AG08395 (cell line): Measurements from ENCODE around the gene USP24.
"Not testable (repeated sequence)": the region's sequence is repeated elsewhere in the genome, so short reads cannot be mapped to it uniquely, and the experiment has no call there.

Source experiments
- DNase-seq: peaks from one replicate; pipeline ENCODE4 v3.0.0; 2012; ENCODE audit warnings: mixed read lengths, low spot score

USP24 gene

DNA sequence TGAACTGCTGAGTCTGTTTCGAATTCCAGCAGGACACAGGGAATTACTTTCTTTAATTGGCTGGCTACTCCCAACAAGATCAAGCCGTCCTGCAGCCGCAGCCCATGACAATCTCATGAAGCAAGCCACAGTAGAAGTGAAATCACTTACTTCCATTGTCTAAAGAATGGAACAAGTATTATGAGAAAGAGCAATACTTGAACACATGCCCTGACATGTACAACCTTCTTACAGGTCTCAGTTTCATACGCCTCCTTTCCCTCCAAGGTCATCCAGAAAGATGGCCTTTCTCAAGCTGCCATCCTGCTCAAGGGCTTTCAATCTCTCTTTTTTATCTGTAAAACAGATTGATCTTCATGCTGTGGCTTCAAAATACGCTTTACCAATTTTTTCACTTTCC lies 90.7 kb downstream of the USP24 start:
- DNase-seq: no peak

DNA sequence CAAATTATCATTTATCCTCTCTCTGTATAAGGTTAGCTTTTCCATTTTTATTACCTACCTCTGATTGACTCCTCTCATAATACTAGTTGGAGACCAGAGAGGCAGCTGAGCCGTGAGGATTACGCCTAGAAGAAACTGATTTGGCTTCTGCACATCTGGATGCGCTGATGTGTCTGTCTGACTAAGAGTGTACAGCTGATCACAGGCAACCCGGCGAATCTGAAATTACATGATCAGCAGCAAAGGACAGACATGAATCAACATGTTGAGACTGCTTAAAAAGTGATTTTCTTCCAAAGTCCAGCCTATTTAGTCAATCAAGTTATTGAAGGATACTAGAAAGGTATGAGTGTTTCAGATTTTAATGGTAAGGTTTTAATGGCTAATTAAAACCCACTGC lies 94.6 kb downstream of the USP24 start:
- DNase-seq: no peak

DNA sequence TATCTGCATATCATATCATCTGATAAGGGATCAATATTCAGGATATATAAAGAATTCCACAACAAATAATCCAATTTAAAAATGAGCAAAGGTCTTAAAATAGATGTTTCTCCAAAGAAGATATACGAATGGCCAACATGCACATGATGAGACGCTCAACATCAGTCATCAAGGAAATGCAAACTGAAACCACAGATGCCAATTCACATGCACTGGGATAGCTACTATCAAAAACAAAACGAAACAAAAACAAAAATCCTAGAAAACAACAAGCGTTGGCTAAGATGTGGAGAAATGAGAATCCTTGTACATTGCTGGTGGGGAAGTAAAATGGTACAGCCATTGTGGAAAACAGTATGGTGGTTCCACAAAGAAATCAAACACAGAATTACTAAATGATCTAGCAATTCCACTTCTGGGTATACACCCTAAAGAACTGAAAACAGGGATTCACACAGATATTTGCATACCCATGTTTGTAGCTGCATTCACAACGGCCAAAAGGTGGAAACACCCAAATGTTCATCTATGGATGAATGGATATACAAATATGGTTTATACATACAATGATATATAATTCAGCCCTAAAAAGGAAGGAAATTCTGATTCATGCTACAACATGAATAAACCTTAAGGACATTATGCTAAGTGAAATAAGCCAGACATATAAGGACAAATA lies 96.4 kb downstream of the USP24 start:
- DNase-seq: no peak

DNA sequence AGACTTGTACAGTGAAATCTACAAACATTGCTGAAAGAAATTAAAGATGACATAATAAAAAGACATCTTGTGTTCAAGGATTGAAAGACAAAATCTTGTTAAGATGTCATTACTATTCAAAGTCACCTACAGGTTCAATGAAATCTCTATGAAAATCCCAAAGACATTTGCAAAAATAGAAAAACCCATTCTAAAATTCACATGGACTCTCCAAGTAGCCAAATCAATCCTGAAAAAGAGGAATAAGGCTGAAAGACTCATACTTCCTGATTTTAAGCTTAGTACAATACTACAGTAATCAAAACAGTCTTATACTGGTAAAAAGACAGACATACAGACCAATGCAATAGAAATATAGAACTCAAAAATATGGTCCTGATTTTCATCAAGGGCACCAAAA lies 97.2 kb downstream of the USP24 start:
- no peak for DNase-seq

DNA sequence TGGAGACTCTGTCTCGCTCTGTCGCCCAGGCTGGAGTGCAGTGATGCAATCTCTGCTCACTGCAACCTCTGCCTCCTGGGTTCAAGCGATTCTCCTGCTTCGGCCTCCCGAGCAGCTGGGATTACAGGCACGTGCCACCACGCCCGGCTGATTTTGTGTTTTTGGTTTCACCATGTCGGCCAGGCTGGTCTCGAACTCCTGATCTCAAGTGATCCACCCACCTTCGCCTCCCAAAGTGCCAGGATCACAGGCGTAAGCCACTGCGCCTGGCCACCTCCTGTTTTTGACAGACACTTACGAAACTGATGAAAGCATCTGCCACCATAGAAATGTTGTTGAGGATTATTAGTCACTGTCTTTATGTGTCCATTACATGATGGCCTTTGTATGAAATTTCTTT lies 106.2 kb downstream of the USP24 start:
- DNase-seq: not testable (repeated sequence)

DNA sequence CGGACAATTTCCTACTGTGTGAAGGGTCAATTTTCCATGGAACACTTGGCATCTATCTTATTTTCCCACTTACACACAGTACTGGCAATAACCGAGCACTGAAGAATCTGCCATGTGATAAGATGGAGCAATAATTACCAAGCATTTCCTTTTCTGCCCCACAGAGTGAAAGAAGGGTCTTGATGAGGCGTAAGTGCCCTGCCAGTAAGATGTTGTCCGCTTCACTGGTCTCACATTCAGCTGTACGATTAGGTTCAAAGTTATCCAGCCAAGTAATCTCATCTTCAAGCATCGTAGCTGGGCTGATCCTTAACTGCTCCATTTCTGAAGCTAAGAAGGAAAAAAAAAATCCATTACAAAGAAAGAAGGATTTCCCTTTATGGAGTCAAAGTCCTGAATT lies 108.1 kb downstream of the USP24 start:
- no peak for DNase-seq

DNA sequence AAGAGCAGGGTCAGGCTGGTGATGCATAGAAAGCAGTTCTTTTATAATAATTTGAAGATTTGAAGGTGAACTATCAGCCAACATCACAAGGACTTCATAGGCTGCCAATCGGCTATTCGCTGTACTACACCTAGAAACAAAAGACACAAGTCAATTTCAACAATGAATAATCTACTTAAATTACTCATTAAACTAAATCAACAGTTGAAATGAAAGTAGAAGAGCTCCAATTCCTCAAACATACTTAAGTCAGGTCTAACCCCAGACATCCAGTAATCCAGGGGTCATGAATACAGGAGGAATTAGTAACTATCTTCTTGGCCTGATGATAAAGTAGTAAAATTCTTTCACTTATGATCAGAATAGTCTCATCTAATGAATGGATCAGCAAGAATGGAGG lies 111.3 kb downstream of the USP24 start:
- DNase-seq: no peak

DNA sequence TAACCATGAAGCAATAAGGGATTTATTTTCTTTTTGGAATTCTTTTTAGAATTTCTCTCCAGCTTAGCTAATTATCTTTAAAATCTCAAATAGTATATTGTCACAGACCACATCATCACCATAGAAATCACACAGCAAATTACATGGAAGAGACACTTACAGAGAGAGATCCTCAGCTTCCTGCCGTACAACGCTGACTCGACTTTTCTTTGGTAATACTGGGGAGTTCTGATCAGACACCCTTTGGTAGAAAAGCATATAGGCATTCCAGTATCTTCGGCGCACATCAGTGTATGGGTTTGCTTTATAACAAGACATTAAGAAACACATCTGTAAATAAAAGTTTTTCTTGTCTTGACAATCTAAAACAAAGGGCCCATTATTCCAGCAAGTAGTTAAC lies 120.1 kb downstream of the USP24 start:
- DNase-seq: no peak

DNA sequence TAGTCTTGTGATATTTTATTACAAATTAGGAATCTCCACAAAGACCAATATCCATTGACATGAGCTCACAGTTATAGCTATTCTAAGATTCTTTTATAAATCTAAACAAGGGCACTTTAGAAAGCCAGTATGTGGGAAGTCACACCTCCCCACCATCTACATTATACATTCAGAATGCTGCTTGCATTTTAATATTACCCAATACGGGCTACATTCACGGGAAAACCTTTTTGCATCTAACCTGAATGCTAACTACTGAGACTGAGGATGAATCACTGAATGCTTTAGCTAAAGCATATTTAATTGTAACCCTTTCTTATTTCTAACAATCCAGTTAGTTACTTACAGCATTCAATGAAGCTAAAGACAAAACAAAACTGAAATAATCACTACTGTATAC lies 122.7 kb downstream of the USP24 start:
- no peak for DNase-seq

DNA sequence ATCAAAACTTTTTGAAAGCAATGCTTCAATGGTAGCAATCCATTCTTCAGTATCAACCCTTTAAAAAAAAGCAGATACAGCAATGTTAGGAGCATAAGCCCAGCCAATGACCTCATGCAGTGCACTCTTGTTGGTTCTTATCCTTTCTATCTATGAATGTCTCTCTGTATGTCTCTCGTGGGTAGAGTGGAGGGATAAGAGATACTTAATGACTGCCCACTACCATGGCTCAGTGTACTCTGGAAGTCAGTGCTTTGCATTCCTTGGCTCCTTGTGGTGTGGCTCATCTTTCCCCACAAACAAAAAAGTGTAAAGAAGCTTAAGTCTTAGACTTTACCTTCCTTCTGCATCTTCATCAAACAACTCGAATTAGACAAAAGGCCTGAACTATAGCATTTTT lies 125.5 kb downstream of the USP24 start:
- DNase-seq: no peak

DNA sequence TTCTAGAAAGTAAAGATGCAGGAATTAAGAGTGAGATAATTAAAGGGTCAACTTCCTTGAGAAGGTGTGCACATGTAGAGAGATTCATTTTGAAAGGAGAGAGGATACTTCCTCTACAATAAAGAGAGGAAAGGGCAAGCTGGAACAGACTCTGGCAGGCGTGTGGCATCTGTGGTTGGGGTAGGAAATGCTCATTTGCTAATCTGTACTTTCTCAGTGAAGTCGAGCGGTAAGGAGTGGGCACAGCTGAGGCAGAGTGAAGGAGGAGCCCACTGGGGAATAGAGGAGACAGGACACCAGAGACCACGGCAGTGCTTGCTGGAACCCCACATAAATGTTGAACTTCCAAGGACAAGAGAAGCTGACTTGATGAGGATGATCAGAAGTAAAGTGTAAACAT lies 126.8 kb downstream of the USP24 start:
- DNase-seq: no peak

DNA sequence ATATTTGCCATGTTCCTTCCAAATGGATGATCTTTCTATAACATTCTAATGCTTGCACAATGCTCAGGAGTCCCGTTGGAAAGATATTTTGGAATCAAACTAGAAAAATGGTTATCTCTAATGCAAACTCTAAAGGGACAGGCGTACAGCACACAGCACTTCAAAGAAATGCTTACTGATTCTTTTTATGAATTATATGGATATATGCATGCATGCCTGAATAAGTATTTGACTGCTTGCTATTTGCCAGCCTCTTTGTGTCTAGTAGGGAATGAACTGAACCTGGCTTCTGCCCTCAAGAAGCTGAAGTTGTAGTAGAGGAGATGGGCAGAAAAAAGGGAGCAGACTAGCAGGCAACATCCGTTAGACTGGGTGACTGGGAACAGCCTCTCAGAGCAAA lies 127.7 kb downstream of the USP24 start:
- no peak for DNase-seq

DNA sequence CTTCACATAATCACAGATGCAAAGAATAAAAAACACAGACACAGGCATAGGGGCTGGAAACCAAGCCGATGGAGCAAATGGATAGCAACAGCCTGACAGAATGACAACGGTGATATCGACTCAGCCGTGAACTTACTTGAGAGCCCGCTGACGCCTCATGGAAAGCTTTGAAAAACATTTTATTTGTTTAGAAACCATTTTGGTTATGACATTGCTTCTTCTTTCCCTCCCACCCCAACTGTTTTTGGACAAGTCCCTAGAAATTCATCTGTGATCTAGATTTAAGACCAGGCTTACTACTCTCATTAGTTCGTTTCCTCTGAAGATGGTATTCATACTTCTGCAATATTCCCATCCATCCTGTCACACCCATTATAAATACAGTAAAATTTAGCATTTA lies 130.9 kb downstream of the USP24 start:
- no peak for DNase-seq

DNA sequence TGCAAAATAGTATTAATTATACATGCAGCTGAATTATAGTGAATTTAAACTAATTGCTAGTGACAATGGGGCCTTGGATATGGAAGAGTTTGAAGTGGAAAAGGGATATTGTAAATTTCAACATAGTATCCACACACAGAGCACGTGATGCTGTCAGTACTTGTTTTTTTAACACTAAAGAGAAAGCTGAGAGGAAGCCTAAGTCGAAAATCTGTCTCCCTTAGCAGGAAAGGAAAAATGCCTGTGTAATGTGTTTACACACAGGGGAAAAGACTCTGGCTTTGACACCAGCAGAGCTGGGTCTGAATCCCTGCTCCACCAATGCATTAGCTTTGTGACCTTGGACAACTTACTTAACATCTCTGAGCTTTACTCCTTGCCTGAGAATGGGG lies 133.3 kb downstream of the USP24 start:
- no peak for DNase-seq

DNA sequence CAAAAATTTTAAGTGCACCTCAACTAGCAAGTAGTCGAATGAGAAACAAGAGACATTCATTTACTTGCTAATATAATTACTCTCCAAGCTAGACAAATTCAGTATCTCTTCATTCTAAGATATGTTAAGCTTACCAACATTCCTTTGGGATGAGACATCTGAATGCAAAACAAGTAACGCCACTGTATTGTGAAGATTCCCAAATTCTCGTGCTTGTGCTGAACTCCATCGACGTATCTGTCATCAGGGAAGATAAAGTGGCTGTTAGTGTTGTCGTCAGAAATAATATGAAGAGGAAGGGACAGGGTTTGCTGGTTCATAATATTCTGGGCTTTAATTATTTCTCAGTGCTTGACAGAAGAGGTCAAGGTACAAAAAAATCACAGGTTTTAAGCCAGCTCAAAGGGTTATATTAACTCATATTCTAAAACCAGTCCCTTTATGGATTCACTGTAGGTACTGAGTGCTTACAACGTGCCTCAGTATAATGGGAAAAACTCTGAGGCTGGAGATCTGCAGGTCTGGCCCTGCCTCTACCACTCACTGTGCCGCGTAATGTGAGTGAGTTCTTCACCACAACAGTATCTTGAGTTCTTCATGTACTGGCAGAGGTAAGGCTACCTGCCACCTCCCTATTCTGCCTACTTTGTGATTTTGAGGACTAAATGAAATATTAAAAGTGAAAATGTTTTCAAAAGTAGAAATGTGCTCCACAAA lies 133.8 kb downstream of the USP24 start:
- peak; percentile 58 for DNase-seq

DNA sequence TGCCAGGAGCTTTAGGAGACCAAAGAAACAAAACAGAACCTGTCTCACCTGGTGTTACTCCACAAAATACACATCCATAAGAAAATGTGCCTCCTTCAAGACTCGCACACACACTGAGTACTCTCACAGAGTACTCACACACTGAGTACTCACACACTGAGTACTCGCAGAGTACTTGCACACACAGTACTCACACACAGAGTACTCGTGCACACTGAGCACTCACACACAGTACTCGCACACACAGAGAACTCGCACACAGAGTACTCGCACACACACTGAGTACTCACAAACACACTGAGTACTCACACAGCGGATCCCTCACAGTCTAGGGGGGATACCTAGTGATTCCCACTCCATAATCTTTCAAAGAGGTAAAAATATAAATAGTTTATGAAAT lies 135.5 kb downstream of the USP24 start:
- no peak for DNase-seq

DNA sequence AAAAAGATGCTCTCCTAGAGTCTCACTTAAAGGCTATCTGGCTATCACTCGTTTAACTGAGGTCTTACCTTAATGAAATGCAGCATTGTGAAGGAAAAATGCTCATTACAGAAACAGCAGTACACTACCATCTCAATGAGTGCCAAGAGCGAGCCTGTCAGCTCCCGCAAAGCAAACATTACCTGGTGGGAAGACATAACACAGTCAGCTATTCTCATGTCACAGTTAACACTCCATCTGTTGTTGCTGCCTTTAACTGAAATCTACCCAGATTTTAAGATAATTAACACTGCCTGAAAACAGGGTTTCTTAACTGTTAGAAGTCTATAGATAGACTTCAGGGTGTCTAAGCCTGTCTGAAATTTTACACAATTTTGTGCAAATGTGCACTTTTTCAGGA lies 136.7 kb downstream of the USP24 start:
- DNase-seq: no peak

DNA sequence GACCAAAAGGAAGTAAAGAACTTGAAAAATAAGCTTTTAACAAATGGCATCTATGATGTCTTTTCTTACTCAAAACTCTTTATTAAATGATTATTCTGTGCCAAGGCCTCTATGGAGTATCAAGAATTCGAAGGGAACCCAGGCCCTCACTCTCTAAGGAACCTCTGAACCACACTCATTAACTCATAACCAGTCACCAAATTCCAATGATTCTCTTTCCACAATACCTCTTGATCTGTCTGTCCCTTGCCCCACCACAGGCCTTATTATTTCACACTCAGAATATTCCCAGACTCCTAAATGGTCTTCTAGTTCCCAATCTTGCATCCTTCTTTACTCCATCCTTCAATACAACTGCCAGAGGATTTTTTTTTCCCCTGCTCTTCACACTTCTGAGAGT lies 138.8 kb downstream of the USP24 start:
- DNase-seq: no peak

DNA sequence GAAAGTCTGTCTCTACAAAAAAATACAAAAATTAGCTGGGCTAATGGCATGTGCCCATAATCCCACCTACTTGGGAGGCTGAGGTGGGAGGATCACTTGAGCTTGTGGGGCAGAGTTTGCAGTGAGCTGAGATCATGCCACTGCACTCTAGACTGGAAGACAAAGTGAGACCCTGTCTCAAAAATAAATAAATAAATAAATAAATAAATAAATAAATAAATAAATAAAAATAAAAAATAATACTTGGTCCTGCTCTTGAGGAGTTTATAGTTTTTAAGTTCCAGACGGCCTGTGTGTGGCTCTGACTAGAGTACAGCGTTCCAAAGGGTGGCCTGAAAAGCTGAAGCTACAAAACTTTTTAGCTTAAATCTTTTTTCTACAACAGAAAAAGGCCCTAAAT lies 140.7 kb downstream of the USP24 start:
- DNase-seq: no peak

DNA sequence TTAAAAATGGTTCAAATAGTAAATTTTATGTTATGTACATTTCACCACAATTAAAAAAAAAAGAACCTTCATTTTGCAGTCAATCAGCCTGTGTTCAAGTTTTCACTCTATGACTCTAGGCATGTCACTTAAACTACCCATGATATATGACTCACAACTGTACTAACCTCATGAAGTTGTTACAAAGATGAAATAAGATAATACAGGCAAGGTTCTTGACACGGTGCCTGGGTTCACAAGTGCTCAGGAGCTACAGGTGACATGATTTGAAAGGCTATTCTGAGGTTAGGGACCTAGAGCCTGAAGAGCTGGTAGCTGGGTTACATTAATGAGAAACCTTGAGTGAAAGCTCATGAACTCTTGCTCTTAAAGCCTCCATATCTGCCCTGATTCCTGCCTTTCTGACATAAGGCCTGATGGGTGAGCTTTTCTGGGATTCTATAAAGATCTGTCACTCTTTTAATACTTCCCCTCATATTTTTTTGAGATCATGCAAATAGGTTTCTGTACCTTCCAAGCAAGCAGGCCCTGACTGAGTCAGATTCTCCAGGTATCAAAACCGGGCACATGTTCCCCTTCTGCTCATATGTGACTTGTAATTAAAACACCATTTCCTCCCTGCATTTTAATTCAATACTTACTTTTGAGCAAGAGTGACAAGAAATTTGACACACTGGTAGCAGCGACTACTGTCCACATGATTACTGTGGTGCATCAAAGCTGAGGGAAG lies 141.8 kb downstream of the USP24 start:
- DNase-seq: no peak

DNA sequence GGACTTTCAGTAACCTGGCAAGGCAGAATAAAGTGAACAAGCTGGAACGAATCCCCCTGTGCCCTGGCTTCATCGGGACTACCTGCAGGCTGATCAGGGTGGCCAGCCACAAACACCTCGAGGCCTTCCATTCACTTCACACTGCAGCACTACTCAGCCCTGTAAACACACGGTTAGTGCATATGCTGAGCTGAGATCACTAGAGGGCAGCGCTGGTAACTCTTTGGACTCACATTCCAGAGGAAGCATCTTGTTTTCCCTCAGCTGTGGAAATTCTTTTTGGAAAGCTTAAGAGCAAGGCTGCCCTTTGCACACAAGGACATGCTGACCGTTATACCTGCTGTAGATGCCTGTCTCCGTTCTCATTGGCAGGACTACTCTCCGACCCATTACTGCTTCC lies 143.7 kb downstream of the USP24 start:
- DNase-seq: peak; percentile 77

DNA sequence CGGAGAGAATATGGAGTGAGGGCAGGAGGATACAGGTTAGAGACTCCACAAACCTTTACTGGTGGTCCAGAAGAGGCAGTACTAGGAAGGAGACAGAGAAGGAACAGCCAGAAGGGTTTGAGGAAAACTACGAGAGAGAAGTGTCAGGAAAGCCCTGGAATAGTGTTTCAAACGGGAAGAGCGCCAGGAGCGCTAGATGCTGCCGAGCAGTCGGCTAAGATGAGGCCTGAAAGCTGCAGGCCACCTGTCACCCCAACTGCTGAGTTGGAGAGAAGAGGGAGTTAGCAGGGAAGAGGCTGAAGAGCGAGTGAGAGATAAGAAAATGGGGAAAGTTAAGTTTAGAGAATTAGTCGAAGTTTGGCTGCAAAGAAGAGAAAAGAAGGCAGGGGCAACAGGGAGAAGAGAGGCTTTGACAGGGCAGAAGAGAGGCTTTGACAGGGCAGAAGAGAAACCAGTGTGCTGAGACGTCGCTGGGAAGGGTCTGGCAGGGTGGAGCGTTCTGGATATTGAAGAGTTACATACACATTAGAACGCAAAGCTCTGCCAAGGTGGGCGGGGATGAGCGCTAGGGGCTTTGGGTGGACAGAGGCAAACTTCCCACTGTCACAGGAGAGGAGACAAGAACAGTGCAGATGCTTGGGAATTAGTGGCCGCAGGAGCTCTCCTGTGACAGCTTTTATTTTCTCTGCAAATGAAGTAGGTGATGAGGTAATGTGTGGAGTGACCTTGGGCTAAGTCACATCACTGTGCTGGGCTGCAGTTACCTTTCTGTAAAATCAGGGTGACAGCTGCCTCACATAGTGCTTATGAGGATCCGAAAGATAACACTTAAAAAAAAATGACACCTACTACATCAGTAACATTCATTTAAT lies 144.6 kb downstream of the USP24 start:
- DNase-seq: no peak
